HG03520 (cell line): ENCODE data around the gene TOPAZ1.

Source experiments
- ATAC-seq: cut with Tn5 transposase; IDR thresholded peaks from one replicate; pipeline ENCODE4 v1.9.1; 2021; ENCODE audit warnings: mild to moderate bottlenecking, moderate library complexity; ENCODE audit not compliant: unreplicated experiment

The TOPAZ1 gene

GRCh38 chr3:44240061-44240460, 1.6 kb upstream of the TOPAZ1 start:
- ATAC-seq = no peak

DNA sequence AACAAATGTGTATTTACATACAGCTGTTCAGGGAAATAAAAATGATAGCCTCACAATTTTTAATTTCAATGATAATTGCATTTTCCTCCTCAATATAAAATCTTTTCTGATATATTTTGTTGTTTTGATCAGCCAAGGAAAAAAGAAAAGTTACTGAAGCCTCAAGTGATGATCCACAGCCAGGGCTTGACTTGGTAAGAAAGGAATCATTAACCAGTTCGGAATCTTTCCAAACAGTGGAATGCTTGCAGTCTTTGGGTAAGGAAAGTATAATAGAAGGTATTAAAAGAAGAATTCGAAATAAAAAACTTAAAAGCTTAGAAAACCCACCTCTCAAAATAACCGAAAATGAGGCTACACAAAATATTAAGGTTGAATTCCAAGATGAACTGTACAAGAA, 1.0 kb downstream of the TOPAZ1 start:
- ATAC-seq = no peak

- ATAC-seq = no peak
Measured at GRCh38 chr3:44248152-44248551, 6.5 kb downstream of the TOPAZ1 start.

- ATAC-seq = no peak
Measured at GRCh38 chr3:44252332-44252959, 10.8 kb downstream of the TOPAZ1 start.

DNA sequence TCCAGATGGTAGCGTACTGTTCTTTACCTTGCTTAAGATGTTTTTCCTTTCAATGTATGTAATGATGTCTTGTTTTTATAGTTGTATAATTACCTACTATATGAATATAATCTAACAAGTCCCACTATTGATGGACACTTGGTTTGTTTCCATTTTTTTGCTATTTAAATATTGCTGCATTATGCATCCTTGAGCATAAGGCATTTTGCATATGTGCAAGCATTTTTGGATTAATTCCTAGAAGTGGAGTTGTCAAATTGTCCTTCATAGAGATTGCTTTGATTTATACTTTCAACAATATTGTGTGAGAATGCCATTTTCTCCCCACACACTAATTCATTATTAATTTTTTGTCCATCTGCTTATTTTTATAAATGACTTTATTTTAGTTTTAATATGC, 17.7 kb downstream of the TOPAZ1 start:
- ATAC-seq = no peak

DNA sequence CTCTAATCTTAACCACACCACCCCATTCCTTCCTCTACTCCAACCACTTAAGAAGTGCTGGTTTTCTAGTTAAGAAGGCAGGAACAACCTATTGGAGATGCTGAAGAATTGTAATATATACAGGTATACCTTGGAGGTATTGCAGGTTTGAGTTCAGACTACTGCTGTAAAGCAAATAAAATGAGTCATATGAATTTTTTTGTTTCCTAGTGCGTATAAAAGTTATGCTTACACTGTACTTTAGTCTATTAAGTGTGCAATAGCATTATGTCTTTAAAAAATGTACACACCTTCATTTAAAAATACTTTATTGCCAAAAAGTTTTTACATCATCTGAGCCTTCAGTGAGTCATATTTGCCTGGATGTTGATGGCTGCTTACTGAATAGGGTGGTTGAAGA, 22.5 kb downstream of the TOPAZ1 start:
- ATAC-seq = no peak

DNA sequence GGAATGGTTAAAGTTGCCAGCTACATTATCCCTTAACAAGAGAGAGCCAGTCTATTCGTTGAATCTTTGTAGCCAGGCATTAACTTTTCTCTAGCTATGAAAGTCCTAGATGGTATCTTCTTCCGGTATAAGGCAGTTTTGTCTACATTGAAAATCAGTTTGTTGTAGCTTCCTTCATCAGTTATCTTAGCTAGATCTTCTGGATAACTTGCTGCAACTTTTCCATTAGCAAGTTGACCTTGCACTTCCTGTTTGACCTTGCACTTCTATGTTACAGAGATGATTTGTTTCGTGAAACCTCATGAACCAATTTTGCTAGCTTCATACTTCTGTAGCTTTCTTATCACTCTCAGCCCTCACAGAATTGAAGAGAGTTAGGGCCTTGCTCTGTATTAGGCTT, 24.1 kb downstream of the TOPAZ1 start:
- no peak for ATAC-seq

DNA sequence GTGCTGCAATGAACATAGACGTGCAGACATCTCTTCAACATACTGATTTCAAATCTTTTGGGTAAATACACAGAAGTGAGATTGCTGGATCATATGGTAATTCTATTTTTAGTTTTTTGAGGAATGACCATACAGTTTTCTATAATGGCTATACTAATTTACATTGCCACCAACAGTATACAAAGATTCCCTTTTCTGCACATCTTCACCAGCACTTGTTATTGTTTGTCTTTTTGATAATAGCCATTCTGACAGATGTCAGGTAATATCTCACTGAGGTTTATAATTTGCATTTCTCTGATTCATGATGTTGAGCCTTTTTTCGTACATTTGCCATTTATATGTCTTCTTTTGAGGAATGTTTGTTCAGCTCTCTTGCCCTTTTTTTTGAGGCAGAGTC, 30.5 kb downstream of the TOPAZ1 start:
- no peak for ATAC-seq

GRCh38 chr3:44277925-44278324, 36.2 kb downstream of the TOPAZ1 start:
- ATAC-seq = no peak

GRCh38 chr3:44280077-44280476, 38.4 kb downstream of the TOPAZ1 start:
- ATAC-seq = no peak

GRCh38 chr3:44280631-44281030, 38.9 kb downstream of the TOPAZ1 start:
- no peak for ATAC-seq

- no peak for ATAC-seq
Measured at GRCh38 chr3:44284949-44285348, 43.3 kb downstream of the TOPAZ1 start.

DNA sequence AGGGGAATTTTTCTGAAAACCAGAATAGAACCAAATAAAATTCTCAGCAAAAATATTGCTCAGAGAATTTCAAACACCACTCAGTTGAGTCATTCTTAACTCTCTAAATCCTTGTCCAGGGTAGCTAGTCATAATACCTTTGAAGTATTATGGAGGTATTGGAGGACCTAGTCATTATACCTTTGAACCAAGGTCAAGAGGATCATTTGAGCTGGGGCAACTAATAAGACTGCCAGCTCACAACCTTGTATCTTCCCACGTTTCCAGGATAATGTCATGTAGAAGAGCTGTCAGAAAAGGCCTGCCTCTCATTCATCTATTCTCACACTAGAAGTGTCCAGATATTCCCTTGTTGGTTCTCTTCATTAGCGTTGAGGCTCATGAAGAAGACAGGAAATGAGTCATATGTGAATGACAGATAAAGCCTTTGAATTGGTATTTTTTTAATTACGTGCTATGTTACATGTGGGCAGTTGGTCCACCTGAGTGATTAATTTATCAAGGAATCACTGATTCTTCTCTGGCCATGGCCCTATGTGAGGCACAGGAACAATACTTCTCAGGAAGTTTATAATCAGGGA, 48.3 kb downstream of the TOPAZ1 start:
- ATAC-seq = no peak

DNA sequence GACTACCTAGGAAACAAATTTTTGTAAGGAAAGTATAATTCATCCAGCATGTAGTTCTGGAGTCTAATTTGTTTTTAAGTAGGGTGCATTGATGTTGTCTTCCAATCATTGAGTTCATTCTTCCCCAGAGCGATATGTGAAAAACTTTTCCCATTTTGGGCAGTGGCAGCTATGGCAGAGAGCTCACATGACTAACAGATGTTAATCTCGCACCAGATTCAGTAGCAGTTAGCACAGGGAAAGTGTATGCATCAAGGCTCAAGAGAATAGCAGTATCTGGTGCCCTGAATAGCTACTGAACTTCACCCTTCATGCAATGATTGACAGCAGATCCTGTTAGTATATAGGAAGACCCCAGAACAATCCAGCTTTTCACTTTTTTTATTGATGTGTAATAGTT, 50.6 kb downstream of the TOPAZ1 start:
- ATAC-seq = no peak

GRCh38 chr3:44292947-44293346, 51.3 kb downstream of the TOPAZ1 start:
- no peak for ATAC-seq

DNA sequence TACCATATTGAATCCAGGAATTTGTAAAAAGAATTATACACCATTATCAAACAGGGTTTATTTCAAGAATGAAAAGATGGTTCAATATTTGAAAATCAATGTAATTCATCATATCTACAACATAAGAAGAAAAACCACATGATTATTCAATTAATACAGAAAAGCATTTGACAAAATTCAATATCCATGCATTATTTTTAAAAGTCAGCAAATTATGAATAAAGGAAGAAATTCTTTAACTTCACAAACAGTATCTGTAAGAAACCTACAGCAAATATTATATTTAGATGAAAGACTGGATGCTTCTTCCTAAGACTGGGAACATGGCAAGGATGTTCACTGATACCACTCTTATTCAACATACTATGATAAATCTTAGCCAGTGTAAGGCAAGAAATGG, 55.6 kb downstream of the TOPAZ1 start:
- no peak for ATAC-seq

- no peak for ATAC-seq
Measured at GRCh38 chr3:44301746-44302145, 60.1 kb downstream of the TOPAZ1 start.

DNA sequence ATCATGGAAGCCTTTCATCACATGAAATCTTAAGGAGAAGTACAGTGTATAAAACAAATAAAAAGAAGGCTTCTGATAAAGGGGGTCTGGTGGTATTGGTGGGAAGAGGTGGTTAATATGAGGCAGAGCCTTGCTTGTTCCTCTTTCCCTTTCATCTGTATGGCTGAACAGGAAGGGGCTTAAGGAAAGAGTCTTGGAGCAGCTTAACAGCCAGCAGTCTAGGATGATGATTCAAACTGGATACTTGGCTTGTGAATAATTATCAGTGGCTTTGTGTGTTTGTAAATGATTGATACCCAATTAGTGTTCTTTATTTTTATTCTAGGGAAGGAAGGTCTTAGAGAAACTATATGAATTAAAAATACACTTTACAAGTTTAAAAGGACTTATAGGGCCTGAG, 67.8 kb downstream of the TOPAZ1 start:
- no peak for ATAC-seq

DNA sequence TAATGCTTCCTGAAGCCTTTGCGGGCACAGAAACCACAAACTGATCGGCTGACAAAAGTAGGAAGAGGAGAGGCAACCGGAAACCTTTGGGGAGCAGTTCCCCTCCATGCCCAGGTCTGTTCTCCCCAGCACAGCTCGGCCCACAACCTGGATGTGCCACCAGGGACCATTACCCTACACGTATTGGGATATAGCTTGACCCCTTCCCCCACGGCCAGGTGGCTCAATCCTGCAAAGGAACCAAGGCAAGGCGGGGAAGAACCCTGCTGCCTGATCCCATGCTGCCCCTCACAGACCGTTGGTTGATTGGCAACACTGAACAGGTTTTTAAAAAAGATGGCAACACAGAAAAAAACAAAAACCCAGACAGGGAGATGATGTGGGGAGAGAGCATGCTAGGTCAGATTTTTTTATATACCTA, 77.2 kb downstream of the TOPAZ1 start:
- no peak for ATAC-seq

- ATAC-seq = no peak
Measured at GRCh38 chr3:44321335-44321734, 79.6 kb downstream of the TOPAZ1 start.

DNA sequence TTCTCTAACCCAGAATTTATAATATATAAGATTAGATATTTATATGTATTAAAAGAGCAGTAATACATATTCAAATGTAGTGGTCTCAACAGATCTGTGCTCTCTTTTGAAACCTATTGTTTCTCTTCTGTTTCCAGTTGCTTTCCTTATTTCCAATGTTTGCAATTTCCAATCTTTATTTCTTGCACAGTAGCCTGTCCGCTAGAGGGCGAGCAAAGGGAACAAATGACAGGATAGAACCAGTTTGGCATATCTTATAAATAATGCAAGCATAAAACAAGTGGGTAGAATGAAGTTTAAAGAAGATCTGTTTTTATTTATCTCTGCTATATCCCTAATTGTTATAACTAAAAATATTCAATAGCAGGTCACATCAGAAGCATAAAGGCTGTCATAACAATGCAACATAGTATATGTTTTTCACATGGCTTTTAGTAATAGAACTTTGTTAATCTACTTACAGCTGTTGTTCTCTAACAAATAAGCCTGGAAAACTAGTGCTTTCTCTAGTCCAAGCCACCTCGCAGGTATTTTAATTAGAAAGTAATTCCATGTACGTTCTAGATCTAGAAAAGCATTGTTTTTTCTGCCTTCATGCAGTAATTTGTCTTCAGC, 81.8 kb downstream of the TOPAZ1 start:
- ATAC-seq = no peak

GRCh38 chr3:44324584-44324983, 82.9 kb downstream of the TOPAZ1 start:
- ATAC-seq = no peak

- no peak for ATAC-seq
Measured at GRCh38 chr3:44326019-44326418, 84.3 kb downstream of the TOPAZ1 start.
